Frontal cortex (tissue), 4 donors: Measurements from ENCODE around the gene APLNR. TPM values are rescaled to one million over a fixed set of nuclear protein-coding genes. Genes with fewer than 3 reads are reported as not detected.

Experiments
- DNase-seq, 2 donors: peaks; one replicate each; pipeline ENCODE4 v3.0.0; 2012; ENCODE audit warnings: low spot score in 2 of 2
- FAIRE-seq: peaks from 2 replicates; lab custom pipeline; 2012; peaks lifted over from hg19 to GRCh38; lab: Jason Lieb, UNC
- total RNA-seq: library from RNA; depleted of rRNA; stranded (reverse); fragments of >200 nt; gene quantifications from one replicate; pipeline ENCODE4 v1.2.3, GENCODE V29; 2014
- donor health status: control.
- donor health status: control.
- donor health status: control.

Gene APLNR
- total RNA-seq, 1 donor from 2014 or later: 5.3 TPM

GRCh38 chr11:57223601-57224000, 13.4 kb downstream of the APLNR start:
- DNase-seq (no peak), FAIRE-seq (no peak)

- FAIRE-seq: no peak
These were observed 14.8 kb downstream of the APLNR start for GRCh38 chr11:57222239-57222638.

GRCh38 chr11:57219021-57219627, 17.9 kb downstream of the APLNR start:
- FAIRE-seq (no peak), DNase-seq (no peak)

More at GRCh38 chr11:57222239-57222638, 14.8 kb downstream of the APLNR start:
- DNase-seq: no peak

- no peak for FAIRE-seq
- DNase-seq: no peak
These were observed 20.0 kb downstream of the APLNR start for GRCh38 chr11:57217053-57217452.

GRCh38 chr11:57216463-57216862, 20.6 kb downstream of the APLNR start:
- no peak for FAIRE-seq
- no peak for DNase-seq

GRCh38 chr11:57214494-57214893, 22.6 kb downstream of the APLNR start:
- DNase-seq (no peak), FAIRE-seq (no peak)

GRCh38 chr11:57214098-57214417, 23.0 kb downstream of the APLNR start:
- DNase-seq (no peak), FAIRE-seq (no peak)

GRCh38 chr11:57213342-57214097, 23.5 kb downstream of the APLNR start:
- FAIRE-seq: no peak

GRCh38 chr11:57210781-57211180, 26.3 kb downstream of the APLNR start:
- DNase-seq: no peak
- FAIRE-seq: no peak

More at GRCh38 chr11:57213342-57214097, 23.5 kb downstream of the APLNR start:
- no peak for DNase-seq

- no peak for FAIRE-seq
- no peak for DNase-seq
These were observed 29.9 kb downstream of the APLNR start for GRCh38 chr11:57207168-57207567.

GRCh38 chr11:57205041-57205641, 31.9 kb downstream of the APLNR start:
- DNase-seq: no peak
- no peak for FAIRE-seq

- DNase-seq (no peak), FAIRE-seq (no peak)
These were observed 33.1 kb downstream of the APLNR start for GRCh38 chr11:57203882-57204480.

GRCh38 chr11:57203359-57203758, 33.7 kb downstream of the APLNR start:
- no peak for FAIRE-seq

GRCh38 chr11:57202281-57202680, 34.8 kb downstream of the APLNR start:
- no peak for DNase-seq

More at GRCh38 chr11:57203359-57203758, 33.7 kb downstream of the APLNR start:
- DNase-seq: no peak

GRCh38 chr11:57200917-57201316, 36.1 kb downstream of the APLNR start:
- FAIRE-seq (no peak), DNase-seq (no peak)

More at GRCh38 chr11:57202281-57202680, 34.8 kb downstream of the APLNR start:
- no peak for FAIRE-seq

- DNase-seq (no peak), FAIRE-seq (no peak)
These were observed 37.7 kb downstream of the APLNR start for GRCh38 chr11:57199330-57199729.

GRCh38 chr11:57197762-57198161, 39.3 kb downstream of the APLNR start:
- FAIRE-seq: no peak

GRCh38 chr11:57196596-57196995, 40.5 kb downstream of the APLNR start:
- DNase-seq: no peak

More at GRCh38 chr11:57197762-57198161, 39.3 kb downstream of the APLNR start:
- DNase-seq: no peak

GRCh38 chr11:57192316-57192715, 44.7 kb downstream of the APLNR start:
- no peak for FAIRE-seq
- DNase-seq: no peak

More at GRCh38 chr11:57196596-57196995, 40.5 kb downstream of the APLNR start:
- no peak for FAIRE-seq

- FAIRE-seq: no peak
These were observed 45.5 kb downstream of the APLNR start for GRCh38 chr11:57191311-57192219.

More at GRCh38 chr11:57191311-57192219, 45.5 kb downstream of the APLNR start:
- no peak for DNase-seq
